Liver (tissue), 9 donors: ENCODE results near the gene DSTN. TPM values are rescaled to one million over a fixed set of nuclear protein-coding genes. Genes with fewer than 3 reads are reported as not detected.

Experiments used
- DNase-seq: peaks from one replicate; pipeline ENCODE4 v3.0.0-alpha.2; 2017; ENCODE audit warnings: low spot score
- H3K27ac ChIP-seq, 2 donors: one replicate each; pipeline ENCODE4 v1.7.0; 2013; ENCODE audit warnings: inconsistent platforms in 2 of 2, low read length in 2 of 2, control low read depth in 1 of 2, low read depth in 1 of 2, mild to moderate bottlenecking in 1 of 2
- H3K27me3 ChIP-seq, 4 donors: one replicate each; pipeline versions ENCODE4 v1.6.1 to v1.7.0; 2013; ENCODE audit warnings: low read length in 3 of 4, inconsistent platforms in 1 of 4, mild to moderate bottlenecking in 1 of 4, moderate library complexity in 1 of 4; ENCODE audit not compliant: control insufficient read depth in 4 of 4, insufficient read depth in 4 of 4
- H3K36me3 ChIP-seq, 4 donors: one replicate each; pipeline versions ENCODE4 v1.6.1 to v1.7.0; 2013; ENCODE audit warnings: low read length in 3 of 4, mild to moderate bottlenecking in 3 of 4, low read depth in 1 of 4, moderate library complexity in 1 of 4; ENCODE audit not compliant: control insufficient read depth in 4 of 4, insufficient read depth in 3 of 4
- H3K4me1 ChIP-seq, 4 donors: one replicate each; pipeline versions ENCODE4 v1.6.1 to v1.7.0; 2013; ENCODE audit warnings: low read length in 3 of 4, mild to moderate bottlenecking in 3 of 4, moderate library complexity in 1 of 4; ENCODE audit not compliant: control insufficient read depth in 4 of 4, insufficient read depth in 4 of 4
- H3K4me3 ChIP-seq, 3 donors: one replicate each; pipeline versions ENCODE4 v1.6.1 to v1.7.0; 2013; ENCODE audit warnings: low read length in 3 of 3, control low read depth in 1 of 3, low read depth in 1 of 3, mild to moderate bottlenecking in 1 of 3
- H3K9ac ChIP-seq, 2 donors: one replicate each; pipeline ENCODE4 v1.7.0; 2013; ENCODE audit warnings: low read length in 2 of 2, mild to moderate bottlenecking in 2 of 2, moderate library complexity in 2 of 2, control low read depth in 1 of 2, low read depth in 1 of 2
- H3K9me3 ChIP-seq, 4 donors: one replicate each; pipeline versions ENCODE4 v1.6.1 to v1.7.0; 2013; ENCODE audit warnings: low read length in 3 of 4; ENCODE audit not compliant: control insufficient read depth in 4 of 4
- ATF3 ChIP-seq: IDR thresholded peaks from 2 replicates; pipeline ENCODE4 v1.6.1; 2016; ENCODE audit warnings: antibody characterized with exemption
- CTCF ChIP-seq: fragments of 150-350 bp; IDR thresholded peaks from 2 replicates; pipeline ENCODE4 v1.5.1; 2017; ENCODE audit warnings: improper control_type of control experiment, low read depth, low read length; ENCODE audit not compliant: missing input control
- EGR1 ChIP-seq, 2 donors: IDR thresholded peaks; 2 replicates each; pipeline ENCODE4 v1.6.1; 2016 to 2018; ENCODE audit warnings: antibody characterized with exemption in 2 of 2, low read depth in 2 of 2
- FOXA1 ChIP-seq: IDR thresholded peaks from 2 replicates; pipeline ENCODE4 v1.6.1; 2016; ENCODE audit warnings: antibody characterized with exemption
- FOXA2 ChIP-seq: IDR thresholded peaks from 2 replicates; pipeline ENCODE4 v1.6.1; 2016; ENCODE audit warnings: antibody characterized with exemption
- GABPA ChIP-seq, 2 donors: IDR thresholded peaks in 1 of 2; conservative IDR thresholded peaks in 1 of 2; 2 replicates each; pipeline ENCODE4 v1.6.1; 2016; ENCODE audit warnings: antibody characterized with exemption in 2 of 2, mild to moderate bottlenecking in 1 of 2, moderate library complexity in 1 of 2
- HNF4A ChIP-seq, 2 donors: conservative IDR thresholded peaks; 2 replicates each; pipeline ENCODE4 v1.6.1; 2016; ENCODE audit warnings: antibody characterized with exemption in 2 of 2, mild to moderate bottlenecking in 2 of 2
- HNF4G ChIP-seq: IDR thresholded peaks from 2 replicates; pipeline ENCODE4 v1.6.1; 2016; ENCODE audit warnings: antibody characterized with exemption
- JUND ChIP-seq, 2 donors: IDR thresholded peaks; 2 replicates each; pipeline ENCODE4 v1.6.1; 2016; ENCODE audit warnings: antibody characterized with exemption in 2 of 2
- MAX ChIP-seq: IDR thresholded peaks from 2 replicates; pipeline ENCODE4 v1.6.1; 2016; ENCODE audit warnings: antibody characterized with exemption
- NR2F2 ChIP-seq: IDR thresholded peaks from 2 replicates; pipeline ENCODE4 v1.6.1; 2016; ENCODE audit warnings: antibody characterized with exemption
- RAD21 ChIP-seq, 2 donors: IDR thresholded peaks; 2 replicates each; pipeline ENCODE4 v1.6.1; 2016; ENCODE audit warnings: antibody characterized with exemption in 2 of 2, mild to moderate bottlenecking in 2 of 2
- REST ChIP-seq: IDR thresholded peaks from 2 replicates; pipeline ENCODE4 v1.6.1; 2016; ENCODE audit warnings: antibody characterized with exemption, mild to moderate bottlenecking
- RXRA ChIP-seq, 2 donors: IDR thresholded peaks; 2 replicates each; pipeline ENCODE4 v1.6.1; 2017 to 2018; ENCODE audit warnings: antibody characterized with exemption in 2 of 2, mild to moderate bottlenecking in 1 of 2
- SP1 ChIP-seq: IDR thresholded peaks from 2 replicates; pipeline ENCODE4 v1.6.1; 2018; ENCODE audit warnings: antibody characterized with exemption, mild to moderate bottlenecking
- TAF1 ChIP-seq: conservative IDR thresholded peaks from 2 replicates; pipeline ENCODE4 v1.6.1; 2016; ENCODE audit warnings: antibody characterized with exemption, mild to moderate bottlenecking
- YY1 ChIP-seq: IDR thresholded peaks from 2 replicates; pipeline ENCODE4 v1.6.1; 2016; ENCODE audit warnings: antibody characterized with exemption, mild to moderate bottlenecking
- ZBTB33 ChIP-seq: IDR thresholded peaks from 2 replicates; pipeline ENCODE4 v1.6.1; 2016; ENCODE audit warnings: antibody characterized with exemption
- WGBS: extraction: QIAGEN DNeasy Blood & Tissue Kit; methylation state at CpG from one replicate; pipeline ENCODE4 v1.1.7; 2013; 5-methylcytosine and 5-hydroxymethylcytosine counted together
- polyA plus RNA-seq, 2 donors: library from polyadenylated mRNA; stranded (reverse) in 1 of 2; unstranded in 1 of 2; fragments of 200-250 nt in 1 of 2; fragments of >200 nt in 1 of 2; fragmentation: Nextera tagmentation in 1 of 2; extraction: Ambion mirVana in 1 of 2; gene quantifications; one replicate each; pipeline versions ENCODE4 v1.2.1 to v1.2.3, GENCODE V29; 2013 to 2015
- total RNA-seq, 2 donors: library from RNA; depleted of rRNA; stranded (reverse); fragments of >200 nt; gene quantifications; one replicate each; pipeline ENCODE4 v1.2.3, GENCODE V29; 2014
- donor health status: healthy.
- donor health status: healthy.
- donor health status: healthy.
- donor health status: healthy.
- donor health status: healthy.

The DSTN gene
- total and polyA plus RNA-seq, 4 donors, result 39.9 to 137 (median 108) TPM

- WGBS, result 91% methylated on average over 11 of the region's 11 CpGs
- H3K27ac ChIP-seq, result no peak overlapping the region
- no peaks in the 10 kb centered on the region for H3K9me3 ChIP-seq
- H3K36me3 ChIP-seq, result peaks cover 42 to 100% (median 81%) of the 10 kb centered on the region in 4 donors
- H3K27me3 ChIP-seq, result no peaks in the 10 kb centered on the region
- TF ChIP-seq FOXA1 (no peak), EGR1 (IDR thresholded peaks at IDR 0.05; ENCODE audit: low read depth in 2 of 2) (no peak), CTCF (no peak), TAF1 (no peak), RAD21 (IDR thresholded peaks at IDR 0.05) (no peak), ATF3 (no peak), RXRA (IDR thresholded peaks at IDR 0.05) (no peak), NR2F2 (no peak), JUND (IDR thresholded peaks at IDR 0.05) (no peak), REST (no peak), FOXA2 (no peak), HNF4G (no peak), ZBTB33 (no peak), YY1 (no peak), HNF4A (conservative IDR thresholded peaks at IDR 0.05) (no peak), GABPA (IDR thresholded peaks at IDR 0.05 in 1 of 2, conservative IDR thresholded peaks at IDR 0.05 in 1 of 2) (no peak), SP1 (no peak), MAX (no peak)
- DNase-seq, result no peak
- no peak overlapping the region for H3K9ac ChIP-seq
- no peak overlapping the region for H3K4me3 ChIP-seq
- peaks cover 0 to 11% (median 5%) of the 10 kb centered on the region in 4 donors for H3K4me1 ChIP-seq
Observed at GRCh38 chr20:17622086-17622850, 52.4 kb downstream of the DSTN start.
